GM19025 (cell line): ENCODE results near the gene OGDH.

Experiments
- ATAC-seq: cut with Tn5 transposase; IDR thresholded peaks from one replicate; pipeline ENCODE4 v1.9.1; 2021; ENCODE audit warnings: mild to moderate bottlenecking, low read depth, moderate library complexity; ENCODE audit not compliant: unreplicated experiment

Gene OGDH

GRCh38 chr7:44664780-44665461 lies 58.5 kb downstream of the OGDH start:
- ATAC-seq: no peak

GRCh38 chr7:44665531-44666213 lies 59.2 kb downstream of the OGDH start:
- no peak for ATAC-seq

DNA sequence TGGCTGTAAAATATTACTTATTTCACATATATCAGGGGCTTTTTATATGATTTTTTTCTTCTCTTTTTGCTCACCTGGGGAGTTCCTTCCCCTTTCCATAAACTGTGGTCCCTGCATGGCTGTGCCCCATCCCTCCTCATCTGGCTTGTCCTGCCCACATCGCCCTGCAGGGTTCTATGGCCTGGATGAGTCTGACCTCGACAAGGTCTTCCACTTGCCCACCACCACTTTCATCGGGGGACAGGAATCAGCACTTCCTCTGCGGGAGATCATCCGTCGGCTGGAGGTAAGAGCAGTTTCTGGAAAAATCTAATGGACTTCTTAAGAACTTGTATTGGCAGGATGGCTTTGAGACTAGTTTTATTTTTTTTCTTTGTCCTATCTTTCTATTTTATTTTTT lies 60.1 kb downstream of the OGDH start:
- ATAC-seq: no peak

- no peak for ATAC-seq
These were observed 60.8 kb downstream of the OGDH start for GRCh38 chr7:44667190-44667589.

GRCh38 chr7:44671069-44671468 lies 64.6 kb downstream of the OGDH start:
- ATAC-seq: no peak

DNA sequence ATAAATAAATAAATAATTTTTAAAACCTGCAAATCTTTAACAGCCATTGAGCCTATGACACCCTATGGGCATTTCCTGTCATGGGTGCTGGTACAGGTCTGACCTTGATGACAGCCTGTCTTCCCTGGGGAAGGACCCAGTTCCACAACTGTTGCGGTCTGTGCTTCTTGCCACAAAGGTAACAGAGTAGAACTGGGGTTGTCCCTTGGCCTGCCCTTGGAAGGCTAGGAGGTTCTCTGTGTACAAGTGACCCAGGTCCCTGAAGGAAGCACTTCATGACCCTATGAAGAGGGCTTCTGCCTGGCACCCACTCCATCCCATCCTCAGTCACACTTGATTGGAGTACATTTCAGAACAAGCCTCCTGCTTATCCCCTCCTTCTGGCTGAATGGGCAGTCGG lies 66.9 kb downstream of the OGDH start:
- ATAC-seq: no peak

GRCh38 chr7:44673771-44674170 lies 67.3 kb downstream of the OGDH start:
- no peak for ATAC-seq

DNA sequence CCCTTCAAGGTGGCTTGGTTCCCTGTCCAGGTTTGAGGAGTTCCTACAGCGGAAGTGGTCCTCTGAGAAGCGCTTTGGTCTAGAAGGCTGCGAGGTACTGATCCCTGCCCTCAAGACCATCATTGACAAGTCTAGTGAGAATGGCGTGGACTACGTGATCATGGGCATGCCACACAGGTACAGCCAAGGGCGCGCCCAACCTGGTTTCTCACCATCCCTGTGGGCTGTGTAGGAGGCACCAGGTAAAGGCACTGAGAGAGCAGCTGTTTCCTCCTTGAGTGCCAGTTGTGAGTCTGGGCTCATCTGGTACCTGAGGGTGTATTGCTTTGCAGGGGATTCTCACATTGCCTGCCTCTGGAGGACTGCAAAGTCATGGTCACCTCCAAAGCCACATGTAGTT lies 68.0 kb downstream of the OGDH start:
- no peak for ATAC-seq

DNA sequence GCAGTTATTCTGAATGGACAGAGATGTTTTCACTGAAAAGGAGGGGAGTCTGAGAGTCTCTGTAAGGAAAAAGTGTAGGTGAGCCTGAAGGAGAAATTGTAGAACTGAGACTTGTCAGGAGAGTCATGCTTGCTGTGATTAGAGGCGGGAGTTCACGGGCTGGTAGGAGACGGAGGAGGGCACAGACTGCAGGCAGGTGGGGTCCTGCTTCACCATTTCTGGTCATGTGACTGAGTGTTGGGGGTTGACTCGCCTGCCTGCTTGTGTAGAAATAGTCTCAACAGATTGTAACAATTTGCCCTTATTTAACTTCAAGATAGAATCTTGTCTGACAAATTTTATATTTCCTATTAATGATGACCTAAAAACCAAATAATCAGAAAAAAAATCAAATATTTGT lies 70.3 kb downstream of the OGDH start:
- no peak for ATAC-seq

DNA sequence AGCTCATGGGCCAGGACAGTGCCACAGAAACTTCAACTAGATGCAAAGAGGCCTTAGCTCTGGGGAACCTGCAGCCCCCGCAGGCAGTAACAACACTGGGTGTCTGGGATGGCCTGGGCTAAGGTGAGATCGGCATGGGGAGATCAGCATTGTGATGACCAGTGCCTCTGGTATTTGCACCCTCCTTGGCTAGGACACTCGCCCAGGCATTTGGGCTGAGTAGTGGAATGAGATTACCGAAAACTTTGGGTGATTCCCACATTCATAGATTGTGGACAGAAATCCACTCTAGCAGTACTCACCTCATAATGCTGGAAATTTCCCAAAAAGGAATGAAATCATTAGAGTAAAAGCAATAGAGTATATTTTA lies 71.7 kb downstream of the OGDH start:
- ATAC-seq: no peak

DNA sequence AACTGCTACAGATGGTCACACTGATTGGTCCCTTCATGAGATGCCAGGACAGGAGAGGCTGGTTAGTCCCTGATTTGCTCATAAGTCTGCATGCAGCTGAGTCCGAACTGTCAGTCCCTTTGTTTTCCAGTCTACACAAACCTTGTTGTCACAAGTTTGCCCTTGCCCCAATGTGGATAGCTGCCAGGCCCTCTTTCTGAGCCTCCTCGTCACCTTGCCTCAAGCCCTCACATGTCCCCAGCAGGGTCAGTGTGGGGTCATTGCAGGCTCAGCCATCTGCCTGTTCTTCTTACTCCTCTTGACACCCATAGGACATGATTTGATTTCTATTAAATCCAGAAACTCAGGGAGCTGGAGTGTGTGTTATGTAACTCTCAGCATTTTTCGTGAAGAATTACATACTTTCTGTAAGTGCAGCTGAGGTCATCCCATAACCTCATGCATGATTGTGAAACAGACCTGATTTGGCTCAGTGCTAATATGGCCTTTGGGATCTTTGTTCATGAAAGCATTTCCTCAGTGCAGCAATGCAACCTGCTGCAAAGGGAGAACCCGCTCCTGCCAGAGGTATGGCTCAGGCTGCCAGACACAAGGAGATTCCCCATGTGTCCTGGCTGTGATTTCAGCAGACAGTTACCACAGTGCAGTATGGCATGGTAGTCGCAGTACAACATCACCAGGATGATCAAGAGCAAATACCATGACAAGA lies 72.2 kb downstream of the OGDH start:
- ATAC-seq: no peak

GRCh38 chr7:44681645-44682044 lies 75.2 kb downstream of the OGDH start:
- no peak for ATAC-seq

DNA sequence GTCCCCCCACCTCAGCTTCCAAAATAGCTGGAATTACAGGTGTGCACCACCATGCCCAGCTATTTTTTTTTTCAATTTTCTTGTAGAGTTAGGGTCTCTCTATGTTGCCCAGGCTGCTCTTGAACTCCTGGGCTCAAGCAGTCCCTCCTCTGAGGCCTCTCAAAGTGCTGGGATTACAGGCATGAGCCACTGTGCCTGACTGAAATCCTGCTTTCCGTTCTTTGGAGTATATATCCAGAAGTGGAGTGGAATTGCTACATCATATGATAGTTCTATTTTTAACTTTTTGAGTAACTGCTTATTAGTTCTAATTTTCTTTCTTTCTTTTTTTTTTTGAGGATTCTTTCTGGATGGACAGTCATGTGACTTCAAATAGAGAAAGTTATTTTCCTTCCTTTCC lies 79.3 kb downstream of the OGDH start:
- ATAC-seq: no peak

- ATAC-seq: no peak
These were observed 83.0 kb downstream of the OGDH start for GRCh38 chr7:44689427-44689826.

DNA sequence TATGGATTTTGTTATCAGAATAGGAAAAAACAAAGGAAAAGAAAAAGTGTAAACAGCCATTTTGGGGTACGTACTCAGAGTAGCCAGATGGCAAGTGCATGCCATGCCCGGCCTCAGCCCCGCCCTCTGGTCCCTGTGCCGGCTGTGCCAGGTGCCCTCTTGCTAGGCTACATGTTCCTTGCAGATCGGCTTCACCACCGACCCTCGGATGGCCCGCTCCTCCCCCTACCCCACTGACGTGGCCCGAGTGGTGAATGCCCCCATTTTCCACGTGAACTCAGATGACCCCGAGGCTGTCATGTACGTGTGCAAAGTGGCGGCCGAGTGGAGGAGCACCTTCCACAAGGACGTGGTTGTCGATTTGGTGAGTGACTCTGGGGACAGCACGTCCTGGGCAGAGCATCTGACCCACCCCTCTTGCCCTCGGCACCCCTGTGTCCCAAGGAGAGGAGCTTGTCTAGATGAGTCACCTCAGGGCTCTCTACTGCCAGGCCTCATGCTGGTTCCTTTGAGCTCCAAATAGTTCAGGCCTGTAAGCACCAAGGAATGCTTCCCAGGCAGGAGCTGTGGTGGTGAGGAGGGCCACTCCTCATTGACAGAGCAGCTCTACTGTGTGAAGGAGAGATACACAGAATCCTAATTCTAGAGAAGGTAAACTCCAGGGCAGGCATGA lies 87.3 kb downstream of the OGDH start:
- ATAC-seq: no peak

- ATAC-seq: no peak
These were observed 87.9 kb downstream of the OGDH start for GRCh38 chr7:44694326-44694725.

- no peak for ATAC-seq
These were observed 88.3 kb downstream of the OGDH start for GRCh38 chr7:44694766-44695165.

DNA sequence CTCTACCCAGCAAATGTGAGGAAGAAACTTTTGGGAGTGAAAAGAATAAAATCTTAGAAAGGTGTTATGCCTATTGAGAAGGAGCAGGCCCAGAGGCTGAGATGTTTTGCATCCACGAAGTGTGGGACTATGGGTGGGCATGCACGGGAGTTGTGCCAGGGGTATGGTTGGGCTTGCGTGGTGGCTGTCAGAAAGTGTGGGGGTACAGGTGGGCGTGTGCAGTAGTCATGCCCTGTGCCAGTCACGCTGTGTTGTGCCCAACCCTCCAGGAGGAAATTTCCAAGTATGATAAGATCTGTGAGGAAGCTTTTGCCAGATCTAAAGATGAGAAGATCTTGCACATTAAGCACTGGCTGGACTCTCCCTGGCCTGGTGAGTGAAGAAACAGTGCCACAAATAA lies 89.3 kb downstream of the OGDH start:
- ATAC-seq: no peak

GRCh38 chr7:44696728-44697127 lies 90.3 kb downstream of the OGDH start:
- ATAC-seq: no peak

DNA sequence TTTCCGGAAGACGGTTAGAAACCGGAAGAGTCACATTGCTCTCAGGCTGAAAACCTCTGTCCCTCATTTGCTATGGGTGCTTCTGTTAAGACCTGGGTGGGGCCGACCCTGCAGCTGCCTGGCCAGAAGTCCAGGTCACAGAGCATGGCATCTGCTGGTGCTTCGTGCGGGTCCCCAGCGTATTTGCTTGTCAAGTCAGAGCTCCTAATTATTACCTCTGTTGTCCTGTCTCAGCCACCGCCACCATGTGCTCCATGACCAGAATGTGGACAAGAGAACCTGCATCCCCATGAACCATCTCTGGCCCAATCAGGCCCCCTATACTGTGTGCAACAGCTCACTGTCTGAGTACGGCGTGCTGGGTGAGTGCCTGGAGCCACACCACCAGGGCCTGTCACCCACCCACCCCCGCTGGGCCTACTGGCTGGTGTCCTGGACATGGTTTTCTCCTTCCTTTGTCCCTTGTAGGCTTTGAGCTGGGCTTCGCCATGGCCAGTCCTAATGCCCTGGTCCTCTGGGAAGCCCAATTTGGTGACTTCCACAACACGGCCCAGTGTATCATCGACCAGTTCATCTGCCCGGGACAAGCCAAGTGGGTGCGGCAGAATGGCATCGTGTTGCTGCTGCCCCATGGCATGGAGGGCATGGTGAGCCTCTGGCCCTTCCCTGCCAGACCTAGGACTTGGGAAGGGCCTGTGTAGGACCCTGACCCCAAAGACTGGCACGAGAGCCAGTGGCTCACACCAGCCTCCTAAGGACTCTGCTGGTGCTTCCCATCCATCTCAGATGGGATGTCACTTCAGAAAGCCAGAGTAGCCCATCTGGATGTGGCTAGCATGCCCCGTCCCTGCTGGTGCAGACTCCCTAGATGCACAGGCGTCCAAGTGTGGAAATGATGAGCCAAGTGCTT lies 91.0 kb downstream of the OGDH start:
- ATAC-seq: no peak
